WTC11 (cell line): ENCODE results near the gene SLIT1.

Experiments used
- CREB1 ChIP-seq: sonication (generic); formaldehyde crosslinking; IDR thresholded peaks from 2 replicates; pipeline ENCODE4 v1.8.0; 2023; ENCODE audit warnings: mild to moderate bottlenecking, missing genetic modification reagents
- CTCF ChIP-seq: fragments of 200-600 bp; IDR thresholded peaks from 2 replicates; pipeline ENCODE4 v1.8.0; 2022; ENCODE audit warnings: antibody characterized with exemption
- GABPB1 ChIP-seq: sonication (generic); formaldehyde crosslinking; IDR thresholded peaks from 2 replicates; pipeline ENCODE4 v1.8.1; 2023; ENCODE audit warnings: mild to moderate bottlenecking, missing genetic modification reagents
- MAX ChIP-seq: sonication (generic); formaldehyde crosslinking; IDR thresholded peaks from 2 replicates; pipeline ENCODE4 v1.8.0; 2022; ENCODE audit warnings: mild to moderate bottlenecking, missing genetic modification reagents
- NR2C2 ChIP-seq: sonication (generic); formaldehyde crosslinking; IDR thresholded peaks from 2 replicates; pipeline ENCODE4 v1.8.0; 2022; ENCODE audit warnings: mild to moderate bottlenecking, missing genetic modification reagents
- ZNF232 ChIP-seq: sonication (generic); formaldehyde crosslinking; IDR thresholded peaks from 2 replicates; pipeline ENCODE4 v1.8.0; 2022; ENCODE audit warnings: mild to moderate bottlenecking, missing genetic modification reagents
- TF ChIP-seq, protein P1 (sequence below): sonication (generic); formaldehyde crosslinking; IDR thresholded peaks from 2 replicates; pipeline ENCODE4 v1.8.1; 2023; ENCODE audit warnings: mild to moderate bottlenecking, missing genetic modification reagents, moderate library complexity
- TF ChIP-seq, protein P2 (sequence below): sonication (generic); formaldehyde crosslinking; IDR thresholded peaks from 2 replicates; pipeline ENCODE4 v1.8.1; 2023; ENCODE audit warnings: mild to moderate bottlenecking, missing genetic modification reagents

DNA sequence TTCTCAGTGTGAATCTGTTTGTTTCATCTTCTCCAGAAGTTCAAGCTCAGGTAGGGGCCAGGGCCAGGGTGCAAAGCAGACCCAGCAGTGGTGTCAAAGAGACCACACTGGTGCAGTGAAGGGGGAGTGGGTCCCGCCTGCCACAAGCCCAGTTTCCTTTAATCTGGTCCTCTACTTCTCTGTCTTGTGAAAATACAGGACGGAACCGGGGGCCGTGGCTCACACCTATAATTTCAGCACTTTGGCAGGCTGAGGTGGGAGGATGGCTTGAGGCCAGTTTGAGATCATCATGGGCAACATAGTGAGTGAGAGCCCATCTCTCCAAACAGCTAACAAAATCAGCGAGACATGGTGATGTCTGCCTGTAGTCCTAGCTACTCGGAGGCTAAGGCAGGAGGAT lies 109.0 kb downstream of the SLIT1 start:
- TF ChIP-seq, protein P1, sequence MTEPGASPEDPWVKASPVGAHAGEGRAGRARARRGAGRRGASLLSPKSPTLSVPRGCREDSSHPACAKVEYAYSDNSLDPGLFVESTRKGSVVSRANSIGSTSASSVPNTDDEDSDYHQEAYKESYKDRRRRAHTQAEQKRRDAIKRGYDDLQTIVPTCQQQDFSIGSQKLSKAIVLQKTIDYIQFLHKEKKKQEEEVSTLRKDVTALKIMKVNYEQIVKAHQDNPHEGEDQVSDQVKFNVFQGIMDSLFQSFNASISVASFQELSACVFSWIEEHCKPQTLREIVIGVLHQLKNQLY (CRISPR knock-in tag), result no peak
- no peak for TF ChIP-seq CTCF
- TF ChIP-seq CREB1 (CRISPR knock-in tag), result no peak
- TF ChIP-seq ZNF232, result no peak
- TF ChIP-seq GABPB1 (CRISPR knock-in tag), result no peak
- no peak for TF ChIP-seq MAX (CRISPR knock-in tag)
- no peak for TF ChIP-seq NR2C2 (CRISPR knock-in tag)
- TF ChIP-seq, protein P2, sequence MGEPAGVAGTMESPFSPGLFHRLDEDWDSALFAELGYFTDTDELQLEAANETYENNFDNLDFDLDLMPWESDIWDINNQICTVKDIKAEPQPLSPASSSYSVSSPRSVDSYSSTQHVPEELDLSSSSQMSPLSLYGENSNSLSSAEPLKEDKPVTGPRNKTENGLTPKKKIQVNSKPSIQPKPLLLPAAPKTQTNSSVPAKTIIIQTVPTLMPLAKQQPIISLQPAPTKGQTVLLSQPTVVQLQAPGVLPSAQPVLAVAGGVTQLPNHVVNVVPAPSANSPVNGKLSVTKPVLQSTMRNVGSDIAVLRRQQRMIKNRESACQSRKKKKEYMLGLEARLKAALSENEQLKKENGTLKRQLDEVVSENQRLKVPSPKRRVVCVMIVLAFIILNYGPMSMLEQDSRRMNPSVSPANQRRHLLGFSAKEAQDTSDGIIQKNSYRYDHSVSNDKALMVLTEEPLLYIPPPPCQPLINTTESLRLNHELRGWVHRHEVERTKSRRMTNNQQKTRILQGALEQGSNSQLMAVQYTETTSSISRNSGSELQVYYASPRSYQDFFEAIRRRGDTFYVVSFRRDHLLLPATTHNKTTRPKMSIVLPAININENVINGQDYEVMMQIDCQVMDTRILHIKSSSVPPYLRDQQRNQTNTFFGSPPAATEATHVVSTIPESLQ (CRISPR knock-in tag), result no peak
